Esophagus muscularis mucosa (tissue), 3 donors: ENCODE results near the gene BRD1.

ENCODE experiments used
- CTCF ChIP-seq, 3 experiments: fragments of 200-600 bp in 2 of 3; fragments of 450-650 bp in 1 of 3; sonication (generic) in 2 of 3; IDR thresholded peaks; one replicate each; pipeline ENCODE4 v1.5.1; 2017 to 2019; ENCODE audit warnings: antibody characterized with exemption in 3 of 3, mild to moderate bottlenecking in 2 of 3, moderate library complexity in 1 of 3
- POLR2AphosphoS5 ChIP-seq, 2 donors: sonication (generic); formaldehyde crosslinking; IDR thresholded peaks; one replicate each; pipeline ENCODE4 v1.6.1; 2017; ENCODE audit warnings: antibody characterized with exemption in 2 of 2

- no peak for TF ChIP-seq CTCF (IDR thresholded peaks at IDR 0.05)
- TF ChIP-seq POLR2AphosphoS5 (IDR thresholded peaks at IDR 0.05) = no peak
Measured at GRCh38 chr22:49746065-49746464, 81.6 kb downstream of the BRD1 start.
